Measurements from ENCODE around the gene HOXA4.

HOXA4 gene

DNA sequence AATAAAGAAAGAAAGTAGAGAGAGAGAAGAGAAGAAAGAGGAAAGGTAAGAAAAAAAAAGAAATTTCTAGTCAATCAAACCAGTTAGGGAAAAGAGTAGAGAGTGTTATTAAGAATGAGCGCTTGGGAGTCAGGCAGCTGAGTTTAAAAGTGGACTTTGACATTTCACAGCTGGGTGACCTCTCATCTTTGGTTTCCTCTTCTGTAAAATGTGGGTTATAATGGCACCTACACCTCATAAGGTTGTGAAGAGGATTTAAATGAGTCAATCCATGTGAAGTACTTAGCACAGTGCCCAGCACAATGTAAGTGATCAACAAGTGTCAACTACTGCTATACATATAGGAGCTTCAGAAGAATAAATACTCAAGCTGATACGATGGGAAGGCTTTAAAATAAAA lies 46.9 kb downstream of the HOXA4 start:
- DNase-seq, result no peak

DNA sequence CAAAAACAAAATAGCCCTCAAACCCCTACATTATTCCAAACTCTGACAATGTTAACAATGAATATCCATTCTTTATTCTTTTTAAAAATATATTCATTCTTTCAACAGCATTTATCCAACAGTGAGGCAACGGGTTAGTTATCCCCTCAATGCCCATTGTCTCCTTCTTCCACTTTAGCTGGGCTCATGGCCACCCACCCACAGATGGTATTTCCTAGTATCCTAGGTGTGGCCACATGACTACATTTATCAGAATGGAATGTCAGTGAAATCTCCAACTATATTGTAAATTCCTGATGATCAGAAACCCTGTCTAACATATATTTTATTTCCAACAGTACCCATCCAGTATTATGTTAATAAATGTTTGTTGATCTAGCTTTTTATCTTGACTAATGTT lies 48.4 kb downstream of the HOXA4 start:
- DNase-seq, result no peak

GRCh38 chr7:27080844-27081436 lies 49.6 kb downstream of the HOXA4 start:
- no peak for DNase-seq

DNA sequence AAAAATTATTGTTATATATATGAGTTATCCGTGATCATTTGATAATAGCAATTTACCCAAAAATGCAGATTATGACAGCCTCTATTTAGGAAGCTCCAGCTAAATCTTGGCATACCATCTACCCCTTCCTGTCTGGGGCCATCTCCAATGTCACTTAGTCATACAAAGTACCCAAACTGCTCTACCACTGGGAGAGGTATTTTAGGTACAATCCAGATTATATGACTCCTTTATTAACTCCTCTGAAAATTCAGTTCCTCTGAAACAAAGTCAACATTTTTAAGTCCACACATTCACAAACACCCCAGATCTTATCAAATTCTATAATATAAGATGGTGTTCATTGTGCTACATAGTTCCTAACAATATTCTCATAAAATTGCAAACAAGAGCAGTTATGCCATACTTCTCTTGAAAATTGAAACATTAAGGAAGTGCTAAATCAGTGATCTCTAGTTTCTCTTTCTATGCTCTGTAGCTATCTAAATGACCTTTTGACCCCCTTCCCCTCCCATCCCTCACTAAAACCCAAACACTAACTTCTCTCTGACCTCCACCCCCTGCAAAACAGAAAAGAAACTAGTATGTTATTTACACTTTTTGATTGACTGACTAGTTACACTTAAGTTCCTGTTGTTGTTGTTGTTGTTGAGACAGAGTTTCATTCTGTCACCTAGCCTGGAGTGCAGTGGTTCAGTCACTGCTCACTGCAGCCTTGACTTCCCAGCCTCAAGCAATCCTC lies 51.2 kb downstream of the HOXA4 start:
- DNase-seq, result no peak

DNA sequence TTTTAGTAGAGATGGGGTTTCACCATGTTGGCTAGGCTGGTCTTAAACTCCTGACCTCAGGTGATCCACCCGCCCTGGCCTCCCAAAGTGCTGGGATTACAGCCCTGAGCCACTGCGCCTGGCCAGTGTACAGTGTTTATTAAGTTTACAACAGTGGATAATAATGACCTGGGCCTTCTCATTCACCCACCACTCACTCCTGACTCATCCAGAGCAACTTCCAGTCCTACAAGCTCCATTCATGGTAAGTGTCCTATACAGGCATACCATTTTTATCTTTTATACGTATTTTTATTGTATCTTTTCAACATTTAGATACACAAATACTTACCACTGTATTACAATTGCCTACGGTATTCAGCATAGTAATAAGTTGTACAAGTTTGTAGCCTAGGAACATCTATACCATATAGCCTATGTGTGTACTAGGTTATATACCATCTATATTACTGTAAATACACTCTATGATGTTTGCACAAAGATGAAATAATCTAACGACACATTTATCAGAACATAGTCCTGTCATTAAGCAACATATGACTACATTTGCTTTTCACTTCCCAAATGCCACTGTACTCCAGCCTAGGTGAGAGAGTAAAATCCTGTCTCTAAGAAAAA lies 51.8 kb downstream of the HOXA4 start:
- DNase-seq, result no peak
